Gastrocnemius medialis (tissue), 4 donors: ENCODE data around the gene SLC40A1. TPM values are rescaled to one million over a fixed set of nuclear protein-coding genes. Genes with fewer than 3 reads are reported as not detected.

ENCODE experiments used
- ATAC-seq, 2 donors: fragments of 150-250 bp; one replicate each; pipeline ENCODE4 v1.9.1; 2016
- DNase-seq, 2 donors: peaks; one replicate each; pipeline ENCODE4 v3.0.0-alpha.2; 2019
- H3K27ac ChIP-seq, 4 donors: fragments of 200-600 bp; sonication (generic); 1 replicate in 1 of 4; 2 replicates in 3 of 4; pipeline ENCODE4 v1.5.1; 2016 to 2018; ENCODE audit warnings: mild to moderate bottlenecking in 2 of 4, moderate library complexity in 1 of 4
- H3K27me3 ChIP-seq, 3 donors: fragments of 200-600 bp; sonication (generic) in 2 of 3; 1 replicate in 1 of 3; 2 replicates in 2 of 3; pipeline versions ENCODE4 v1.5.1 to v1.6.0; 2016 to 2019; ENCODE audit warnings: mild to moderate bottlenecking in 1 of 3, moderate library complexity in 1 of 3
- H3K36me3 ChIP-seq, 2 donors: fragments of 200-600 bp; sonication (generic) in 1 of 2; one replicate each; pipeline ENCODE4 v1.5.1; 2017 to 2018
- H3K4me1 ChIP-seq, 2 donors: fragments of 200-600 bp; sonication (generic) in 1 of 2; one replicate each; pipeline ENCODE4 v1.5.1; 2016 to 2017; ENCODE audit warnings: mild to moderate bottlenecking in 2 of 2
- H3K4me3 ChIP-seq, 4 donors: fragments of 200-600 bp; sonication (generic) in 3 of 4; 1 replicate in 1 of 4; 2 replicates in 3 of 4; pipeline ENCODE4 v1.5.1; 2016 to 2019; ENCODE audit warnings: mild to moderate bottlenecking in 2 of 4
- H3K9me3 ChIP-seq, 3 donors: fragments of 200-600 bp; sonication (generic) in 2 of 3; 1 replicate in 1 of 3; 2 replicates in 2 of 3; pipeline ENCODE4 v1.5.1; 2016 to 2019
- CTCF ChIP-seq, 5 experiments: fragments of 450-650 bp in 3 of 5; fragments of 200-600 bp in 2 of 5; sonication (generic) in 2 of 5; IDR thresholded peaks in 4 of 5; conservative IDR thresholded peaks in 1 of 5; 1 replicate in 4 of 5; 2 replicates in 1 of 5; pipeline ENCODE4 v1.5.1; 2016 to 2019; ENCODE audit warnings: antibody characterized with exemption in 5 of 5, mild to moderate bottlenecking in 3 of 5, moderate library complexity in 3 of 5
- POLR2A ChIP-seq, 2 donors: fragments of 450-650 bp; IDR thresholded peaks; one replicate each; pipeline ENCODE4 v1.6.1; 2017; ENCODE audit warnings: antibody characterized with exemption in 2 of 2, mild to moderate bottlenecking in 2 of 2, moderate library complexity in 2 of 2
- in situ Hi-C, 4 donors: fragments of 200-750 bp; cut with MboI; loops; one replicate each; pipeline versions ENCODE4 v1.15.0 to v1.8.0; 2017; ENCODE audit warnings: low sequenced_read_pairs in 4 of 4
- intact Hi-C: fragments of 100-400 bp; cut with DNase I; formaldehyde crosslinking; loops from one replicate; pipeline ENCODE4 v1.15.1; 2023; ENCODE audit warnings: low total_unique reads
- total RNA-seq, 4 donors: library from RNA; depleted of rRNA; stranded (reverse); fragments of >200 nt; gene quantifications; one replicate each; pipeline versions ENCODE4 v1.1.0 to v1.2.3, GENCODE V29; 2016

The SLC40A1 gene
- total RNA-seq, 4 donors from 2014 or later = 24.8 to 81.8 (median 37.4) TPM

- intact Hi-C loops (no loop called here), in situ Hi-C loops (no loop called here)
- peaks cover 57% of the 10 kb centered on the region in 2 donors for H3K4me1 ChIP-seq
These were observed 21.9 kb downstream of the SLC40A1 start for GRCh38 chr2:189558516-189559272.

GRCh38 chr2:189557373-189557772 is 23.2 kb downstream of the SLC40A1 start:
- Histone ChIP-seq H3K4me1 (peaks cover 51 to 59% of the 10 kb centered on the region in 2 donors), H3K27me3 (no peaks in the 10 kb centered on the region), H3K36me3 (peaks cover 0 to 19% of the 10 kb centered on the region in 2 donors), H3K27ac (peak overlapping the region in 2 of 4 donors; percentile 9 to 63), H3K4me3 (no peak overlapping the region), H3K9me3 (no peaks in the 10 kb centered on the region)
- ATAC-seq = no peak
- intact Hi-C loops (no loop called here), in situ Hi-C loops (no loop called here)
- TF ChIP-seq POLR2A (IDR thresholded peaks at IDR 0.05) (no peak), CTCF (IDR thresholded peaks at IDR 0.05 in 4 of 5, conservative IDR thresholded peaks at IDR 0.05 in 1 of 5) (no peak)
- DNase-seq = no peak

More at GRCh38 chr2:189558516-189559272, 21.9 kb downstream of the SLC40A1 start:
- TF ChIP-seq POLR2A (IDR thresholded peaks at IDR 0.05) = no peak
- TF ChIP-seq CTCF (IDR thresholded peaks at IDR 0.05 in 4 of 5, conservative IDR thresholded peaks at IDR 0.05 in 1 of 5) = no peak
- no peak for ATAC-seq
- no peaks in the 10 kb centered on the region for H3K27me3 ChIP-seq
- peak overlapping the region in 3 of 4 donors; percentile 17 to 61 (median 60) for H3K27ac ChIP-seq
- DNase-seq = no peak
- no peak overlapping the region for H3K4me3 ChIP-seq
- no peaks in the 10 kb centered on the region for H3K9me3 ChIP-seq
- peaks cover 0 to 29% of the 10 kb centered on the region in 2 donors for H3K36me3 ChIP-seq

- DNase-seq (no peak), ATAC-seq (no peak)
- peak overlapping the region in 2 of 4 donors; percentile 38 to 63 for H3K27ac ChIP-seq
- in situ Hi-C loops = no loop called here
- intact Hi-C loops = no loop called here
- TF ChIP-seq CTCF (IDR thresholded peaks at IDR 0.05 in 4 of 5, conservative IDR thresholded peaks at IDR 0.05 in 1 of 5) = no peak
- no peak for TF ChIP-seq POLR2A (IDR thresholded peaks at IDR 0.05)
- H3K4me1 ChIP-seq = peaks cover 43 to 59% of the 10 kb centered on the region in 2 donors
- H3K36me3 ChIP-seq = peaks cover 0 to 19% of the 10 kb centered on the region in 2 donors
- no peak overlapping the region for H3K4me3 ChIP-seq
- H3K9me3 ChIP-seq = no peaks in the 10 kb centered on the region
- no peaks in the 10 kb centered on the region for H3K27me3 ChIP-seq
These were observed 24.1 kb downstream of the SLC40A1 start for GRCh38 chr2:189556526-189556925.

- DNase-seq = no peak
- intact Hi-C loops = no loop called here
- H3K9me3 ChIP-seq = no peaks in the 10 kb centered on the region
- in situ Hi-C loops = no loop called here
- H3K27me3 ChIP-seq = no peaks in the 10 kb centered on the region
- peaks cover 0 to 8% of the 10 kb centered on the region in 2 donors for H3K36me3 ChIP-seq
- ATAC-seq = no peak
- H3K27ac ChIP-seq = peak overlapping the region in 1 of 4 donors; percentile 63
- peaks cover 32 to 47% of the 10 kb centered on the region in 2 donors for H3K4me1 ChIP-seq
- H3K4me3 ChIP-seq = no peak overlapping the region
- TF ChIP-seq CTCF (IDR thresholded peaks at IDR 0.05 in 4 of 5, conservative IDR thresholded peaks at IDR 0.05 in 1 of 5) (no peak), POLR2A (IDR thresholded peaks at IDR 0.05) (no peak)
These were observed 25.4 kb downstream of the SLC40A1 start for GRCh38 chr2:189555232-189555631.
